ENCODE results near the gene ZDHHC17.
A peak's percentile ranks its signal among the peaks of the same experiment; 100 is the strongest.

- no peak for TF ChIP-seq EZH2 (IDR thresholded peaks at IDR 0.05; ENCODE audit: insufficient read depth, poor library complexity, severe bottlenecking)
- TF ChIP-seq EZH2phosphoT487 (IDR thresholded peaks at IDR 0.05; ENCODE audit: insufficient read depth, low read depth), result 0 out of 2 replicates have a peak, but pooled peaks have one; percentile 56
These were observed 43.8 kb upstream of the ZDHHC17 start for GRCh38 chr12:76720068-76720467.
